DND-41 (cell line): ENCODE measurements around the gene IP6K3.

ENCODE experiments used
- CTCF ChIP-seq: IDR thresholded peaks from 2 replicates; pipeline ENCODE4 v1.5.1; 2012; ENCODE audit warnings: borderline replicate concordance, low read length, moderate library complexity, mild to moderate bottlenecking; ENCODE audit not compliant: poor library complexity, severe bottlenecking; ENCODE audit errors: extremely low read depth
- EZH2 ChIP-seq: IDR thresholded peaks from 3 replicates; pipeline ENCODE4 v1.6.1; 2012; ENCODE audit warnings: borderline replicate concordance, low read depth, mild to moderate bottlenecking, moderate library complexity, low read length, inconsistent platforms; ENCODE audit not compliant: severe bottlenecking

GRCh38 chr6:33672808-33673207, 73.9 kb downstream of the IP6K3 start:
- TF ChIP-seq CTCF (no peak), EZH2 (no peak)
